Left colon (tissue), 2 donors: Measurements from ENCODE around the gene CPNE6. TPM values are rescaled to one million over a fixed set of nuclear protein-coding genes. Genes with fewer than 3 reads are reported as not detected.

ENCODE experiments used
- ATAC-seq: fragments of 200-7000 bp; cut with Tn5 transposase; one replicate; pipeline ENCODE4 v1.9.1; 2020; ENCODE audit warnings: mild to moderate bottlenecking, moderate library complexity
- DNase-seq, 2 donors: peaks; one replicate each; pipeline ENCODE4 v3.0.0-alpha.2; 2020
- intact Hi-C, 2 donors: fragments of 100-400 bp; cut with DNase I in 1 of 2; cut with micrococcal nuclease in 1 of 2; formaldehyde crosslinking; loops; one replicate each; pipeline versions ENCODE4 v1.11.2 to v1.14.0; 2022; cut with DNase I, micrococcal nuclease
- total RNA-seq, 2 donors: library from RNA; stranded (reverse); fragmentation: NEBNext Ultra II Directional; extraction: Animal tissue kit (Norgen Biotek cat#: 25700); gene quantifications; one replicate each; pipeline ENCODE4 v1.2.1, GENCODE V29; 2021
- donor health status: DM: no; HTN: no; CAD: no.
- donor health status: DM: yes; HTN: yes; CAD: no.

The CPNE6 gene
- total RNA-seq, 2 donors from 2014 or later: 0.28 to 0.31 TPM

GRCh38 chr14:24064091-24064795 lies 7.1 kb upstream of the CPNE6 start:
- peak in 1 of 2 donors; percentile 7 for DNase-seq
- intact Hi-C loops: no loop called here
- ATAC-seq: no peak

GRCh38 chr14:24064856-24065255 lies 6.5 kb upstream of the CPNE6 start:
- DNase-seq (no peak), ATAC-seq (no peak)
- intact Hi-C loops: no loop called here

GRCh38 chr14:24065408-24065807 lies 6.0 kb upstream of the CPNE6 start:
- ATAC-seq (no peak), DNase-seq (peak in 1 of 2 donors; percentile 5)
- intact Hi-C loops: no loop called here

GRCh38 chr14:24066496-24067132 lies 4.7 kb upstream of the CPNE6 start:
- peak; percentile 80 for ATAC-seq
- peak; percentile 44 to 75 for DNase-seq
- intact Hi-C loops: no loop called here

- peak; percentile 59 for ATAC-seq
- intact Hi-C loops: no loop called here
- peak in 1 of 2 donors; percentile 16 for DNase-seq
Measured at GRCh38 chr14:24067133-24068082, 4.0 kb upstream of the CPNE6 start.

GRCh38 chr14:24068711-24069410 lies 2.5 kb upstream of the CPNE6 start:
- no peak for ATAC-seq
- intact Hi-C loops: no loop called here

GRCh38 chr14:24069411-24069735 lies 2.0 kb upstream of the CPNE6 start:
- DNase-seq: peak in 1 of 2 donors; percentile 2
- intact Hi-C loops: no loop called here
- ATAC-seq: no peak

More at GRCh38 chr14:24068711-24069410, 2.5 kb upstream of the CPNE6 start:
- DNase-seq: peak in 1 of 2 donors; percentile 5

GRCh38 chr14:24070285-24071143 lies 848 bp upstream of the CPNE6 start:
- intact Hi-C loops: no loop called here
- ATAC-seq (no peak), DNase-seq (peak in 1 of 2 donors; percentile 3)

GRCh38 chr14:24071836-24072430 lies 571 bp downstream of the CPNE6 start:
- ATAC-seq (peak; percentile 64), DNase-seq (peak in 1 of 2 donors; percentile 21)
- intact Hi-C loops: no loop called here

- ATAC-seq: peak; percentile 36
- intact Hi-C loops: no loop called here
- DNase-seq: peak in 1 of 2 donors; percentile 32
Measured at GRCh38 chr14:24072436-24072835, 1.1 kb downstream of the CPNE6 start.

GRCh38 chr14:24072881-24073877 lies 1.8 kb downstream of the CPNE6 start:
- DNase-seq (no peak), ATAC-seq (no peak)
- intact Hi-C loops: no loop called here

GRCh38 chr14:24074625-24075484 lies 3.5 kb downstream of the CPNE6 start:
- ATAC-seq (peak; percentile 33), DNase-seq (no peak)
- intact Hi-C loops: no loop called here

GRCh38 chr14:24075485-24076301 lies 4.3 kb downstream of the CPNE6 start:
- intact Hi-C loops: no loop called here
- ATAC-seq: peak; percentile 51
- no peak for DNase-seq

- intact Hi-C loops: no loop called here
- ATAC-seq (no peak), DNase-seq (no peak)
Measured at GRCh38 chr14:24076302-24076601, 4.9 kb downstream of the CPNE6 start.

GRCh38 chr14:24077086-24077485 lies 5.7 kb downstream of the CPNE6 start:
- intact Hi-C loops: no loop called here
- ATAC-seq (no peak), DNase-seq (no peak)
